GM12878 (cell line): ENCODE results near the gene PAX3. TPM values are rescaled to one million over a fixed set of nuclear protein-coding genes. Genes with fewer than 3 reads are reported as not detected.

Experiments used
- BACH1 ChIP-seq: fragments of 450-650 bp; IDR thresholded peaks from 2 replicates; pipeline ENCODE4 v1.6.1; 2017; ENCODE audit warnings: mild to moderate bottlenecking, borderline replicate concordance
- CHD1 ChIP-seq: IDR thresholded peaks from 2 replicates; pipeline ENCODE4 v1.6.1; 2012; ENCODE audit warnings: low read depth, low read length, improper control_type of control experiment
- CHD4 ChIP-seq: fragments of 200-600 bp; sonication (generic); IDR thresholded peaks from 2 replicates; pipeline ENCODE4 v1.6.1; 2016; ENCODE audit warnings: mild to moderate bottlenecking
- DPF2 ChIP-seq: fragments of 450-650 bp; IDR thresholded peaks from 2 replicates; pipeline ENCODE4 v1.6.1; 2017; ENCODE audit warnings: mild to moderate bottlenecking
- EED ChIP-seq: sonication (generic); IDR thresholded peaks from 2 replicates; pipeline ENCODE4 v1.6.1; 2016; ENCODE audit warnings: antibody characterized with exemption, low read depth
- EGR1 ChIP-seq, 2 experiments: IDR thresholded peaks; 1 replicate in 1 of 2; 2 replicates in 1 of 2; pipeline ENCODE4 v1.6.1; 2011 to 2012; ENCODE audit warnings: low read depth in 2 of 2, low read length in 2 of 2, borderline replicate concordance in 1 of 2, mild to moderate bottlenecking in 1 of 2, moderate library complexity in 1 of 2
- ELK1 ChIP-seq: IDR thresholded peaks from 2 replicates; pipeline ENCODE4 v1.6.1; 2012; ENCODE audit warnings: low read depth, low read length, improper control_type of control experiment
- HCFC1 ChIP-seq: fragments of 150-350 bp; IDR thresholded peaks from 2 replicates; pipeline ENCODE4 v1.6.1; 2014; ENCODE audit warnings: low read length
- HDAC2 ChIP-seq: fragments of 200-600 bp; sonication (generic); IDR thresholded peaks from 2 replicates; pipeline ENCODE4 v1.6.1; 2017
- IRF4 ChIP-seq: IDR thresholded peaks from 2 replicates; pipeline ENCODE4 v1.6.1; 2011; ENCODE audit warnings: low read depth, low read length
- KDM1A ChIP-seq: fragments of 200-600 bp; sonication (generic); IDR thresholded peaks from 2 replicates; pipeline ENCODE4 v1.6.1; 2016; ENCODE audit warnings: borderline replicate concordance
- MAX ChIP-seq: IDR thresholded peaks from 2 replicates; pipeline ENCODE4 v1.6.1; 2012; ENCODE audit warnings: low read depth, low read length, improper control_type of control experiment
- NR2C2 ChIP-seq: IDR thresholded peaks from 2 replicates; pipeline ENCODE4 v1.6.1; 2011; ENCODE audit warnings: borderline replicate concordance, low read depth; ENCODE audit not compliant: control insufficient read depth, insufficient read length
- NRF1 ChIP-seq: conservative IDR thresholded peaks from 2 replicates; pipeline ENCODE4 v1.6.1; 2011; ENCODE audit warnings: mild to moderate bottlenecking, low read depth, low read length, improper control_type of control experiment
- PKNOX1 ChIP-seq: fragments of 450-650 bp; IDR thresholded peaks from 2 replicates; pipeline ENCODE4 v1.6.1; 2016; ENCODE audit warnings: mild to moderate bottlenecking
- POLR2AphosphoS5 ChIP-seq: IDR thresholded peaks from 2 replicates; pipeline ENCODE4 v1.6.1; 2011; ENCODE audit warnings: mild to moderate bottlenecking, low read length, inconsistent platforms
- PRDM15 ChIP-seq: fragments of 450-650 bp; formaldehyde crosslinking; IDR thresholded peaks from 2 replicates; pipeline ENCODE4 v1.4.0; 2020; ENCODE audit warnings: mild to moderate bottlenecking, moderate library complexity
- SKIL ChIP-seq: fragments of 450-650 bp; IDR thresholded peaks from 2 replicates; pipeline ENCODE4 v1.6.1; 2017; ENCODE audit warnings: mild to moderate bottlenecking, low read depth, inconsistent platforms; ENCODE audit not compliant: poor library complexity, severe bottlenecking
- ZBTB33 ChIP-seq: fragments of 450-650 bp; IDR thresholded peaks from 2 replicates; pipeline ENCODE4 v1.6.1; 2017; ENCODE audit warnings: mild to moderate bottlenecking
- ZNF24 ChIP-seq: fragments of 450-650 bp; IDR thresholded peaks from 2 replicates; pipeline ENCODE4 v1.6.1; 2017; ENCODE audit warnings: antibody characterized with exemption, mild to moderate bottlenecking
- polyA plus RNA-seq, 11 experiments: library from polyadenylated mRNA; depleted of rRNA in 4 of 11; unstranded in 6 of 11; stranded (reverse) in 5 of 11; fragments of >200 nt; fragmentation: Nextera tagmentation in 4 of 11; fragmentation: Illumina TruSeq in 1 of 11; extraction: Ambion mirVana in 4 of 11; extraction: Trizol in 1 of 11; gene quantifications; 1 replicate in 1 of 11; 2 replicates in 10 of 11; pipeline versions ENCODE4 v1.2.1 to v1.2.3, GENCODE V29; 2011 to 2016; ENCODE audit warnings: inconsistent platforms in 2 of 11, missing spikeins in 2 of 11, low read depth in 1 of 11
- total RNA-seq, 4 experiments: library from RNA; depleted of rRNA in 3 of 4; stranded (reverse); fragments of >200 nt in 3 of 4; fragmentation: Illumina TruSeq in 1 of 4; extraction: Trizol in 1 of 4; gene quantifications; 2 replicates each; pipeline versions ENCODE4 v1.2.1 to v1.2.3, GENCODE V29; 2013 to 2021

PAX3 gene
- total and polyA plus RNA-seq, 10 of the 15 experiments (the other 5 are each of a cell fraction or from before 2014, with no cell fraction given), result not detected

GRCh38 chr2:222319586-222320435 lies 21.0 kb upstream of the PAX3 start (continued):
- TF ChIP-seq MAX, result 0 out of 2 replicates have a peak, but pooled peaks have one; percentile 33
- TF ChIP-seq POLR2AphosphoS5, result no peak
- peak in 1 of 2 experiments; percentile 82; a peak in 1 of 3 replicates for TF ChIP-seq EGR1 (IDR thresholded peaks at IDR 0.05; ENCODE audit: borderline replicate concordance in 1 of 2, low read depth in 2 of 2, low read length in 2 of 2)
- no peak for TF ChIP-seq SKIL
- no peak for TF ChIP-seq CHD1
- TF ChIP-seq PRDM15, result no peak
- no peak for TF ChIP-seq EED
- TF ChIP-seq HDAC2, result no peak
- TF ChIP-seq KDM1A, result no peak
- peak; percentile 83 for TF ChIP-seq DPF2
- peak; percentile 18; the same call in 1 of the 2 replicates for TF ChIP-seq BACH1
- no peak for TF ChIP-seq NRF1
- TF ChIP-seq ELK1, result no peak
- TF ChIP-seq ZNF24, result no peak
- peak; percentile 79 for TF ChIP-seq PKNOX1
- no peak for TF ChIP-seq CHD4
- no peak for TF ChIP-seq IRF4
- TF ChIP-seq NR2C2, result no peak
- TF ChIP-seq HCFC1, result no peak
- no peak for TF ChIP-seq ZBTB33
